ENCODE data around the gene THBS1.
A peak's percentile ranks its signal among the peaks of the same experiment; 100 is the strongest.

GRCh38 chr15:39602143-39602542 lies 21.3 kb downstream of the THBS1 start:
- TF ChIP-seq, protein P1, sequence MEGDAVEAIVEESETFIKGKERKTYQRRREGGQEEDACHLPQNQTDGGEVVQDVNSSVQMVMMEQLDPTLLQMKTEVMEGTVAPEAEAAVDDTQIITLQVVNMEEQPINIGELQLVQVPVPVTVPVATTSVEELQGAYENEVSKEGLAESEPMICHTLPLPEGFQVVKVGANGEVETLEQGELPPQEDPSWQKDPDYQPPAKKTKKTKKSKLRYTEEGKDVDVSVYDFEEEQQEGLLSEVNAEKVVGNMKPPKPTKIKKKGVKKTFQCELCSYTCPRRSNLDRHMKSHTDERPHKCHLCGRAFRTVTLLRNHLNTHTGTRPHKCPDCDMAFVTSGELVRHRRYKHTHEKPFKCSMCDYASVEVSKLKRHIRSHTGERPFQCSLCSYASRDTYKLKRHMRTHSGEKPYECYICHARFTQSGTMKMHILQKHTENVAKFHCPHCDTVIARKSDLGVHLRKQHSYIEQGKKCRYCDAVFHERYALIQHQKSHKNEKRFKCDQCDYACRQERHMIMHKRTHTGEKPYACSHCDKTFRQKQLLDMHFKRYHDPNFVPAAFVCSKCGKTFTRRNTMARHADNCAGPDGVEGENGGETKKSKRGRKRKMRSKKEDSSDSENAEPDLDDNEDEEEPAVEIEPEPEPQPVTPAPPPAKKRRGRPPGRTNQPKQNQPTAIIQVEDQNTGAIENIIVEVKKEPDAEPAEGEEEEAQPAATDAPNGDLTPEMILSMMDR (conservative IDR thresholded peaks at IDR 0.05; ENCODE audit: low read depth, low read length): peak; percentile 58
- no peak for TF ChIP-seq EZH2phosphoT487 (IDR thresholded peaks at IDR 0.05; ENCODE audit: borderline replicate concordance, low read length)

Data from PC-3 (cell line).